NT2/D1 (cell line): ENCODE results near the gene SLC26A4.

Experiments used
- SUZ12 ChIP-seq: IDR thresholded peaks from 2 replicates; pipeline ENCODE4 v1.6.1; 2011; ENCODE audit not compliant: insufficient read length, insufficient read depth; ENCODE audit errors: extremely low read depth
- YY1 ChIP-seq: IDR thresholded peaks from 2 replicates; pipeline ENCODE4 v1.6.1; 2011; ENCODE audit not compliant: insufficient read length, insufficient read depth
- ZNF274 ChIP-seq: IDR thresholded peaks from 2 replicates; pipeline ENCODE4 v1.6.1; 2011; ENCODE audit warnings: mild to moderate bottlenecking, low read depth, low read length

- TF ChIP-seq ZNF274 (no peak), YY1 (no peak), SUZ12 (no peak)
Measured at GRCh38 chr7:107643938-107644308, 16.7 kb upstream of the SLC26A4 start.
